Measurements from ENCODE around the gene OR2W1. TPM values are rescaled to one million over a fixed set of nuclear protein-coding genes. Genes with fewer than 3 reads are reported as not detected.

OR2W1 gene
- polyA plus RNA-seq, 1 donor = not detected

DNA sequence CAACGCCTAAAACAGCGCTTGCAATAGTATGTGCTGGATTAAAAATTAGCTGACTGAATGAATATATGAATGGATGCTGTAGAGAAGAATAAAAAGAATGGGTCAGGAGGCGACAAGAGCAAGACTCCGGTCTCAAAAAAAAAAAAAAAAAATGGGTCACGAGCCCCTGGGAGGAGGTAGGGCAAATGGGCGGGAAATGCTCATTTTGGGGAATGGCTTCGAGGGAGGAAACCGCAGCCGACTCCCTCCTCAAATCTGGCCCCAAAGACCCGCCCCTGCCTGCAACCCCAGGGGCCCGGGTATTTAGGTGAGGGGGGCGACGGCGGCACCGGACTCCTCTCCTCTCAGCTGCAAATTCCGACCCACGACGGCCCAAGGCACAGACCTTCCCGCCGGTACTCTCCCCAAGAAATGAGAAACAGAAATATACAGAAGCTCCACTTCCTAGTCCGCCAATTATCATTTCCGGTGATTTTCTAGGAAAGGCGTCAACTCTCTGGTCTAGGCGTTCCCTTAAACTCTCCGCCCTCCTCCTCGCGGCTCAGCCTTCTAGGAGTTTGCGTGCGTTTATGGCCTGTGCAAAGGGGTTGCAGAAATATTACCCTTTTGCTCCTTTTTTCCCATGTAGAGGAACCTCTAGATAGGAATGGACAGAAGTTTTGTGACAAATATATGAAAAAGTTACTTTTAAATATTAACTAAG lies 39.6 kb downstream of the OR2W1 start, which contains the start of gene ZNF311:
Gene ZNF311, minus strand, starts transcription at position 133 of the 703 bp plus-strand sequence. CDS start 1,361 bp downstream, outside the sequence.
- Histone ChIP-seq H3K4me3 (ENCODE audit: low read length) (peak within 1 kb of the TSS; percentile 82), H3K9me3 (ENCODE audit: control insufficient read depth, low read depth, low read length) (no peaks in the 10 kb centered on the region), H3K4me1 (ENCODE audit: control insufficient read depth, insufficient read depth, low read length) (peaks cover 3% of the 10 kb centered on the region), H3K27me3 (ENCODE audit: control insufficient read depth, insufficient read depth, low read length) (no peaks in the 10 kb centered on the region), H3K36me3 (ENCODE audit: control insufficient read depth, insufficient read depth, low read length) (no peaks in the 10 kb centered on the region), H3K27ac (ENCODE audit: low read length) (no peak within 1 kb of the TSS)
- DNase-seq = peak; percentile 65 to 79
- 13% methylated on average over 2 of the region's 29 CpGs for WGBS (ENCODE audit: insufficient coverage, low lambda C conversion rate)

DNA sequence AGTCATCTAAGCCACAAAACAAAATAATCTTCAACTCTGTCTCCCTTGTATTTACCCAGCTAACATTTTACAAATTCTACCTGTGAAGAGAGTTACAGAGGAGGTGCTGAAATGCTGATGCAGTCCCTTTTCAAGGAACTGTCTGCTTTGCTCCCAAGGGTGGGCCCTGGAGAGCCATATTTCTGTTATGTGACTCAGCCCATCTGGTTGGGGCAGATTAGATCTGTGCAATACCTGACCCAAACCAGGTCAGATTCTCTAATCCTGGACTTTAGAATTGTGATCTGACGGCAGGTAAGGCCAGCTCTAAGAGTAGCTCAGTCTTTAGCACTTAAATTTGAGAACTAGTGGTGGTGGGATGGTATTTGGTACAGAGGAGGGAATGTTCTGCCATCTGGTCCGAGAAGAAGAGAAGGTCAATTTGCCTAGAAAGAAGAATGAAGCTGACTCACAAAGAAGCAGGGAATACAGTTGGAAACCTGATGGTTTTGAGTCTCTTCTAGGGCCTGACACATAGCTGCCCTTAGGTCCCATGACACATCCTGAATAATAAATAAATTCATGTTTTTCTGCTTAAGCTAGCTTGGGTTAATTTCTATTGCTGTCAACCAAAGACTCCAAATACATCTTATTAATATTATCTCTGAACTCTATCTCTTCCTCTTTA lies 48.0 kb downstream of the OR2W1 start:
- Histone ChIP-seq H3K36me3 (ENCODE audit: control insufficient read depth, insufficient read depth, low read length) (no peaks in the 10 kb centered on the region), H3K27ac (ENCODE audit: low read length) (no peak overlapping the region), H3K9me3 (ENCODE audit: control insufficient read depth, low read depth, low read length) (no peaks in the 10 kb centered on the region), H3K27me3 (ENCODE audit: control insufficient read depth, insufficient read depth, low read length) (no peaks in the 10 kb centered on the region), H3K4me3 (ENCODE audit: low read length) (no peak overlapping the region), H3K4me1 (ENCODE audit: control insufficient read depth, insufficient read depth, low read length) (no peaks in the 10 kb centered on the region)
- WGBS (ENCODE audit: insufficient coverage, low lambda C conversion rate) = no CpG with 5 or more reads among the region's 2 CpGs
- no peak for DNase-seq

DNA sequence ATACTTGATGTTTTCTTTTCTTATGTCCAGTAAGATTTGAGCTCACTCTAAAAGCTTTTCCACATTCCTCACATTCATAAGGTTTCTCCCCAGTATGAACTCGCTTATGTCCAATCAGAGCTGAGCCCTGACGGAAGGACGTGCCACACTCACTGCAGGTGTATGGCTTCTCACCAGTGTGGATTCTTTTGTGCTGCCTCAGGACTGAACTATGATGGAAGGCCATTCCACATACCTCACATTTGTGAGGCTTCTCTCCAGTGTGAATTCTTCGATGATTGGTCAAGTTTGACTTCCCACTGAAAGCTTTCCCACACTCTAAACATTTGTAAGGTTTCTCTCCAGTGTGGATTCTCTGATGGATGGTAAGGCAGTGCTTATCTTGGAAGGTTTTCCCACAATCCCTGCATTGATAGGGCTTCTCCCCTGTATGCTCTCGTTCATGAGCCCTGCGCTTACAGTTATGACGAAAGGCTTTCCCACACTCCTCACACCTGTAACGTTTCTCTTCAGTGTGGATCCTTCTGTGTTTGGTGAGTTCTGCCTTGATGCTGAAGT lies 49.8 kb downstream of the OR2W1 start:
- Histone ChIP-seq H3K27ac (ENCODE audit: low read length) (no peak overlapping the region), H3K4me3 (ENCODE audit: low read length) (no peak overlapping the region), H3K27me3 (ENCODE audit: control insufficient read depth, insufficient read depth, low read length) (no peaks in the 10 kb centered on the region), H3K4me1 (ENCODE audit: control insufficient read depth, insufficient read depth, low read length) (no peaks in the 10 kb centered on the region), H3K9me3 (ENCODE audit: control insufficient read depth, low read depth, low read length) (no peaks in the 10 kb centered on the region), H3K36me3 (ENCODE audit: control insufficient read depth, insufficient read depth, low read length) (no peaks in the 10 kb centered on the region)
- DNase-seq = no peak
- WGBS (ENCODE audit: insufficient coverage, low lambda C conversion rate) = no CpG with 5 or more reads among the region's 8 CpGs

Other genes starting within 250 kb of the OR2W1 start
- 72.9 TPM for gene TRIM27, start 121.2 kb downstream of the OR2W1 start, polyA plus RNA-seq
- 3.2 TPM for gene ZNF311, start 39.9 kb downstream of the OR2W1 start, polyA plus RNA-seq
- not detected for gene OR2B3, start 42.1 kb upstream of the OR2W1 start, polyA plus RNA-seq
- not detected for gene OR2J1, start 54.3 kb upstream of the OR2W1 start, polyA plus RNA-seq
- not detected for gene OR2J3, start 62.9 kb upstream of the OR2W1 start, polyA plus RNA-seq
- gene OR2J2, start 125.7 kb upstream of the OR2W1 start, polyA plus RNA-seq = not detected

Measured in large intestine (tissue), 3 donors.